H9 (cell line): Measurements from ENCODE around the gene TSSK2. TPM values are rescaled to one million over a fixed set of nuclear protein-coding genes. Genes with fewer than 3 reads are reported as not detected.

Source experiments
- DNase-seq: peaks from one replicate; pipeline ENCODE4 v3.0.0-alpha.2; 2017
- H2AFZ ChIP-seq: one replicate; pipeline ENCODE4 v1.6.1; 2013; ENCODE audit warnings: mild to moderate bottlenecking, low read length, control low read depth, moderate library complexity
- H2AK5ac ChIP-seq: 2 replicates; pipeline ENCODE4 v1.6.1; 2013; ENCODE audit warnings: low read length, control low read depth, mixed read lengths; ENCODE audit not compliant: insufficient read length
- H2BK120ac ChIP-seq: one replicate; pipeline ENCODE4 v1.6.1; 2013; ENCODE audit warnings: low read depth, mild to moderate bottlenecking, low read length, control low read depth, inconsistent platforms; ENCODE audit not compliant: poor library complexity, severe bottlenecking
- H2BK12ac ChIP-seq: 2 replicates; pipeline ENCODE4 v1.6.1; 2013; ENCODE audit warnings: low read length, control low read depth, mixed read lengths, low read depth; ENCODE audit not compliant: insufficient read length
- H2BK15ac ChIP-seq: 2 replicates; pipeline ENCODE4 v1.6.1; 2013; ENCODE audit warnings: low read depth, low read length, control low read depth
- H2BK20ac ChIP-seq: one replicate; pipeline ENCODE4 v1.6.1; 2013; ENCODE audit warnings: low read depth, mild to moderate bottlenecking, low read length, control low read depth, inconsistent platforms; ENCODE audit not compliant: poor library complexity, severe bottlenecking
- H2BK5ac ChIP-seq: 2 replicates; pipeline ENCODE4 v1.6.1; 2013; ENCODE audit warnings: low read length, control low read depth, mixed read lengths; ENCODE audit not compliant: insufficient read length
- H3K14ac ChIP-seq: 2 replicates; pipeline ENCODE4 v1.6.1; 2013; ENCODE audit warnings: low read length, control low read depth; ENCODE audit not compliant: insufficient read depth
- H3K18ac ChIP-seq: 2 replicates; pipeline ENCODE4 v1.6.1; 2013; ENCODE audit warnings: low read depth, mild to moderate bottlenecking, mixed read lengths, low read length, control low read depth; ENCODE audit not compliant: insufficient read length
- H3K23ac ChIP-seq: 2 replicates; pipeline ENCODE4 v1.6.1; 2013; ENCODE audit warnings: low read length, control low read depth, mixed read lengths, low read depth; ENCODE audit not compliant: insufficient read length
- H3K23me2 ChIP-seq: 2 replicates; pipeline ENCODE4 v1.6.1; 2013; ENCODE audit warnings: low read depth, mild to moderate bottlenecking, mixed read lengths, low read length, control low read depth; ENCODE audit not compliant: insufficient read length, poor library complexity, severe bottlenecking
- H3K27ac ChIP-seq: 2 replicates; pipeline ENCODE4 v1.5.1; 2013; ENCODE audit warnings: low read length, control low read depth, mixed read lengths, low read depth; ENCODE audit not compliant: insufficient read length
- H3K27me3 ChIP-seq: 2 replicates; pipeline ENCODE4 v1.6.1; 2013; ENCODE audit warnings: low read length, control low read depth, inconsistent platforms; ENCODE audit not compliant: insufficient read depth
- H3K4ac ChIP-seq: 2 replicates; pipeline ENCODE4 v1.6.1; 2013; ENCODE audit warnings: low read depth, mild to moderate bottlenecking, control low read depth, inconsistent platforms, low read length, moderate library complexity
- H3K4me1 ChIP-seq: 2 replicates; pipeline ENCODE4 v1.6.1; 2013; ENCODE audit warnings: low read length, control low read depth, inconsistent platforms; ENCODE audit not compliant: insufficient read depth
- H3K4me2 ChIP-seq: 2 replicates; pipeline ENCODE4 v1.6.1; 2013; ENCODE audit warnings: low read length, control low read depth, mixed read lengths; ENCODE audit not compliant: insufficient read length, insufficient read depth
- H3K56ac ChIP-seq: 2 replicates; pipeline ENCODE4 v1.6.1; 2013; ENCODE audit warnings: low read depth, mild to moderate bottlenecking, mixed read lengths, low read length, control low read depth; ENCODE audit not compliant: insufficient read length
- H3K79me1 ChIP-seq: 2 replicates; pipeline ENCODE4 v1.6.1; 2013; ENCODE audit warnings: low read depth, mild to moderate bottlenecking, moderate library complexity, low read length, control low read depth, inconsistent platforms; ENCODE audit not compliant: insufficient read depth, poor library complexity, severe bottlenecking
- H3K79me2 ChIP-seq: 2 replicates; pipeline ENCODE4 v1.6.1; 2013; ENCODE audit warnings: low read length, control low read depth, inconsistent platforms; ENCODE audit not compliant: insufficient read depth
- H3K9ac ChIP-seq: 2 replicates; pipeline ENCODE4 v1.6.1; 2013; ENCODE audit warnings: low read length, control low read depth, mixed read lengths; ENCODE audit not compliant: insufficient read length; ENCODE audit errors: extremely low read depth
- H3K9me3 ChIP-seq: one replicate; pipeline ENCODE4 v1.6.1; 2013; ENCODE audit warnings: low read depth, low read length, inconsistent platforms; ENCODE audit not compliant: control insufficient read depth
- H3T11ph ChIP-seq: one replicate; pipeline ENCODE4 v1.6.1; 2013; ENCODE audit warnings: mild to moderate bottlenecking, low read length, control low read depth, inconsistent platforms
- H4K20me1 ChIP-seq: one replicate; pipeline ENCODE4 v1.6.1; 2013; ENCODE audit not compliant: control insufficient read depth, insufficient read length, insufficient read depth
- H4K5ac ChIP-seq: 2 replicates; pipeline ENCODE4 v1.6.1; 2013; ENCODE audit warnings: low read depth, mild to moderate bottlenecking, mixed read lengths, low read length, control low read depth; ENCODE audit not compliant: insufficient read length
- H4K8ac ChIP-seq: replicated peaks from 2 replicates; pipeline ENCODE4 v1.6.1; 2013; ENCODE audit warnings: low read length, control low read depth, mixed read lengths, low read depth; ENCODE audit not compliant: insufficient read length
- H4K91ac ChIP-seq: 2 replicates; pipeline ENCODE4 v1.6.1; 2013; ENCODE audit warnings: low read depth, mild to moderate bottlenecking, moderate library complexity, mixed read lengths, low read length, control low read depth; ENCODE audit not compliant: insufficient read length
- H3K27ac Mint-ChIP-seq, 3 experiments: 2 replicates in 2 of 3; 3 replicates in 1 of 3; pipeline ENCODE4 v1.8.0; 2020 to 2021; ENCODE audit warnings: mixed read lengths in 3 of 3, mild to moderate bottlenecking in 1 of 3, moderate library complexity in 1 of 3
- H3K27me3 Mint-ChIP-seq: 2 replicates; pipeline ENCODE4 v1.8.0; 2021; ENCODE audit warnings: low read depth, mild to moderate bottlenecking, moderate library complexity, mixed read lengths
- H3K36me3 Mint-ChIP-seq, 3 experiments: 2 replicates in 2 of 3; 3 replicates in 1 of 3; pipeline ENCODE4 v1.8.0; 2020 to 2021; ENCODE audit warnings: low read depth in 3 of 3, mixed read lengths in 3 of 3; ENCODE audit not compliant: insufficient read depth in 1 of 3
- H3K4me1 Mint-ChIP-seq, 2 experiments: 2 replicates each; pipeline ENCODE4 v1.8.0; 2020; ENCODE audit warnings: mixed read lengths in 2 of 2
- H3K4me3 Mint-ChIP-seq, 2 experiments: 2 replicates in 1 of 2; 3 replicates in 1 of 2; pipeline ENCODE4 v1.8.0; 2020 to 2021; ENCODE audit warnings: mild to moderate bottlenecking in 2 of 2, mixed read lengths in 2 of 2, moderate library complexity in 1 of 2
- H3K9me3 Mint-ChIP-seq, 2 experiments: 2 replicates in 1 of 2; 3 replicates in 1 of 2; pipeline ENCODE4 v1.8.0; 2020; ENCODE audit warnings: mild to moderate bottlenecking in 2 of 2, mixed read lengths in 2 of 2, moderate library complexity in 1 of 2
- WGBS: extraction: QIAGEN DNeasy Blood & Tissue Kit; methylation state at CpG from one replicate; pipeline ENCODE4 v1.1.7; 2013; ENCODE audit warnings: missing lambda C conversion rate, low lambda C conversion rate, mixed read lengths; ENCODE audit not compliant: insufficient read length; ENCODE audit errors: extremely low coverage; 5-methylcytosine and 5-hydroxymethylcytosine counted together
- total RNA-seq: library from RNA; stranded (reverse); gene quantifications from 2 replicates; pipeline ENCODE4 v1.2.1, GENCODE V29; 2021
- TF ChIP-seq, protein P1 (sequence below): fragments of 200-600 bp; sonication (generic); conservative IDR thresholded peaks from 3 replicates; pipeline ENCODE4 v1.8.0; 2021; ENCODE audit warnings: antibody characterized with exemption, mild to moderate bottlenecking

TSSK2 gene
- total RNA-seq, 1 experiment from 2014 or later = not detected

DNA sequence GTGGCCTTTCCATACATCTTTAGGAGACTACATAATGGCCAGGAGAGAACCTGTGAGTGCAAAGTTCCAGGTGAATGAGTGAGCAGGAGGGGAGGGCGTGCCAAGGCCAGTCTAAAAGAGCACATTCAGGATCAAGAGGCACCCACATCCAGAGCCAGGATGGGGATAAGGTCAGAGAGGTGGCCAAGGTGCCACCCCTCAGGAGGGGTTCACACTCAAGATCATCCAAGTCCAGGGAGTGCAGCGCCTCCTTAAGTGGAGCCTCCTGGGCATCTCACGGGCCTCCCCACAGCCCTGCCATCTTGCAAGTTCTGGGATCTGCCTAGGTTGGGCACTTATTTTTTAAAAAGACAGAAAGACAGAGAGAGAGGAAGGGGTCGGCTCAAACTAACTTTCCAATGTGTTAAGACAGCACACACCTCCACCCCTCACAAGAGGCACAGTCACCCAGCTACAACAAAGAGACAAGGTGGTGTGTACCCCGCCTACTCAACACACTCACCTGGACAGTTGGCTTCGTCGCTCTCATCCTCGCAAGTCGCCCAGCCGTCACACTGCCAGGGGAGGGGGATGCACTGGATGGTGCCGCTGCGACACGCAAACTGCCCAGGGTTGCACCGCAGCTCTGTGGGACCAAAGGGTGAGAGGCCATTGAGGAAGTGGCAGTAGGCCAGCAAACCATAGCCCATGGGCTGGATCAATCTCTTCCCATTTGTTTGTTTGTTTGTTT, 42.1 kb upstream of the TSSK2 start:
- Histone ChIP-seq H3K9me3 (no peaks in the 10 kb centered on the region), H3K4ac (no peak overlapping the region), H4K20me1 (no peaks in the 10 kb centered on the region), H3K23ac (no peak overlapping the region), H3K79me2 (no peaks in the 10 kb centered on the region), H4K91ac (no peak overlapping the region), H4K8ac (no peak overlapping the region), H3K4me1 (peaks cover 3% of the 10 kb centered on the region; the same call in 1 of the 2 replicates), H3T11ph (no peak overlapping the region), H2BK12ac (no peak overlapping the region), H3K27me3 (no peaks in the 10 kb centered on the region), H2BK120ac (no peak overlapping the region), H3K56ac (no peak overlapping the region), H3K14ac (no peak overlapping the region), H2AK5ac (no peak overlapping the region), H3K23me2 (no peaks in the 10 kb centered on the region), H2BK5ac (no peak overlapping the region), H2BK15ac (no peak overlapping the region), H3K4me2 (no peak overlapping the region), H4K5ac (no peak overlapping the region), H3K79me1 (no peaks in the 10 kb centered on the region), H3K18ac (no peak overlapping the region), H2AFZ (no peak overlapping the region), H2BK20ac (no peak overlapping the region), H3K9ac (no peak overlapping the region), H3K27ac (no peak overlapping the region)
- TF ChIP-seq, protein P1, sequence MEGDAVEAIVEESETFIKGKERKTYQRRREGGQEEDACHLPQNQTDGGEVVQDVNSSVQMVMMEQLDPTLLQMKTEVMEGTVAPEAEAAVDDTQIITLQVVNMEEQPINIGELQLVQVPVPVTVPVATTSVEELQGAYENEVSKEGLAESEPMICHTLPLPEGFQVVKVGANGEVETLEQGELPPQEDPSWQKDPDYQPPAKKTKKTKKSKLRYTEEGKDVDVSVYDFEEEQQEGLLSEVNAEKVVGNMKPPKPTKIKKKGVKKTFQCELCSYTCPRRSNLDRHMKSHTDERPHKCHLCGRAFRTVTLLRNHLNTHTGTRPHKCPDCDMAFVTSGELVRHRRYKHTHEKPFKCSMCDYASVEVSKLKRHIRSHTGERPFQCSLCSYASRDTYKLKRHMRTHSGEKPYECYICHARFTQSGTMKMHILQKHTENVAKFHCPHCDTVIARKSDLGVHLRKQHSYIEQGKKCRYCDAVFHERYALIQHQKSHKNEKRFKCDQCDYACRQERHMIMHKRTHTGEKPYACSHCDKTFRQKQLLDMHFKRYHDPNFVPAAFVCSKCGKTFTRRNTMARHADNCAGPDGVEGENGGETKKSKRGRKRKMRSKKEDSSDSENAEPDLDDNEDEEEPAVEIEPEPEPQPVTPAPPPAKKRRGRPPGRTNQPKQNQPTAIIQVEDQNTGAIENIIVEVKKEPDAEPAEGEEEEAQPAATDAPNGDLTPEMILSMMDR = no peak
- H3K27ac Mint-ChIP-seq = peak overlapping the region in 2 of 3 experiments; percentile 35 to 59; a peak in 5 of 7 replicates
- no CpG with 5 or more reads among the region's 14 CpGs for WGBS
- peaks cover 14 to 27% (median 23%) of the 10 kb centered on the region in 3 experiments for H3K36me3 Mint-ChIP-seq
- peak overlapping the region in 1 of 2 experiments; percentile 38; a peak in 1 of 5 replicates for H3K4me3 Mint-ChIP-seq
- peaks cover 9 to 14% of the 10 kb centered on the region in 2 experiments for H3K4me1 Mint-ChIP-seq
- H3K9me3 Mint-ChIP-seq = peaks cover 4 to 5% of the 10 kb centered on the region in 2 experiments; a peak in 4 of 5 replicates
- H3K27me3 Mint-ChIP-seq = no peaks in the 10 kb centered on the region
- DNase-seq = no peak
